GM19240 (cell line): Measurements from ENCODE around the gene RPS6KA5.
A peak's percentile ranks its signal among the peaks of the same experiment; 100 is the strongest.
"Not testable (repeated sequence)": the region's sequence is repeated elsewhere in the genome, so short reads cannot be mapped to it uniquely, and the experiment has no call there.

Source experiments
- DNase-seq: peaks from one replicate; pipeline ENCODE4 v3.0.0; 2011; ENCODE audit warnings: low spot score; ENCODE audit not compliant: insufficient read length

RPS6KA5 gene

GRCh38 chr14:91060351-91061055, at the start of gene RPS6KA5:
Gene RPS6KA5, minus strand, starts transcription at chr14:91060641. Its CDS starts 207 bp downstream, at chr14:91060434.
- peak; percentile 90 for DNase-seq

DNA sequence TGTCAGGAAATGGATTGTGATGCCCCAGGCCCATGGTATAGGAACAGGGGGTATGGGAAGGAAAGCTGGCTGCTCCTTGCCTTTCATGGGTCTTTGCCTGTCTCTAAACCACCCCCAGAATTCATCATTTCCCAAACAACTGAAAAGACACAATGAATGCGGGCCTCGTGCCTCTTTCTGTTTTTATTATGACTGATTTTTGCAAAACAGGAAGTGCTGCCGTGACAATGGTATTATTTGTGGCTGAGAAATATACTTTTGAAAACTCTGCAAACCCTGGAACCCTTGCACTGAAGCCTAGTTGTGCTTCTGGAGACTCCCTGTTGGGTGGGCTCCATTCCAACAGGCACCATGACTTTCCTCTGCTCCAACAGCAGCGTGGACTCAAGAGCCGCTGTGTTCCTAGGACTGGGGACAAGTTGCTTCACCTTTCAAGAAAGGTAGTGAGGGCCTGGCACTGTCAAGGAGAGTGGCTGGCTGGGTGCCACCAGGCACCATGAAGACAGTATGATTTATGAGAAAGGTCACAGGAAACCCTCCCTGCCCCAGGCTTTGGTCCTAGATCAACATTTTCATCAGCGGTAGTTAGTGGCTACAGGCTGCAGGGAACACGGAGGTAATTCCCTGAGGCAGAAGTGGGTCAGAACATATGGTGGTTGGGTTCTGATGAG, 48.6 kb upstream of the RPS6KA5 start:
- no peak for DNase-seq

- no peak for DNase-seq
These were observed 42.7 kb upstream of the RPS6KA5 start for GRCh38 chr14:91103116-91103515.

GRCh38 chr14:91100102-91100501, 39.7 kb upstream of the RPS6KA5 start:
- no peak for DNase-seq

DNA sequence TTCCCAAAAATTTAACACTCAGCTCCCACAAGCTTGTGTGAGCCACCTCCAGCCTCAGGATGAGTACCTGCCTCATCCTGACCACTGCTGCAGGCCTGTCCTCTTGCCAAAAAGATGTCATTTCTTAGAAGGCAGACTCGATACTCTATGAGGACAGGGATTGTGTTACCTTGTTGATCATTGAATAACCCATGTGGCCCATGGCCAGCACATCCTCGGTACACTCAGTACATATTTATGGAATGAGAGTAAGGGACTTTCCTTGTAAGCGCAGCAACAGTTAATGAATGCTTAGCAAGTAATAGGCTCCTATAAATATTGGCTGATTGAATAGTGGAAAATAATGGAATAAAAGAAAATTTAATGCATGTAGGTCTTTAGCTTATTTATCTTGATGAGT, 38.1 kb upstream of the RPS6KA5 start:
- DNase-seq = no peak

DNA sequence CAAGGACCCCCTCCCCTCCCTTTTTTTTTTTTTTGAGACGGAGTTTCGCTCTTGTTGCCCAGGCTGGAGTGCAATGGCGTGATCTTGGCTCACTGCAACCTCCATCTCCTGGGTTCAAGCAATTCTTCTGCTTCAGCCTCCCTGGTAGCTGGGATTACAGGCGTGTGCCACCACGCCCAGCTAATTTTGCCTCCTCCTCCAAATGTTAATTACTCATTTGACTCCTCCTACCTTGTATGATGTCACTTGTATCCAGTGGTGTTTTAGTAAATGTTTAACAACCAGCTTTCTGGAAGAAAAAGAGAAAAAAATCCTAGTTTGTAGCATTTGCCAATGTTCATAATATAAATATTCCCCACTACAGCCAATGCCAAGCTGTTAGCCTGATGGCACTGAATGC, 37.2 kb upstream of the RPS6KA5 start:
- DNase-seq = not testable (repeated sequence)

DNA sequence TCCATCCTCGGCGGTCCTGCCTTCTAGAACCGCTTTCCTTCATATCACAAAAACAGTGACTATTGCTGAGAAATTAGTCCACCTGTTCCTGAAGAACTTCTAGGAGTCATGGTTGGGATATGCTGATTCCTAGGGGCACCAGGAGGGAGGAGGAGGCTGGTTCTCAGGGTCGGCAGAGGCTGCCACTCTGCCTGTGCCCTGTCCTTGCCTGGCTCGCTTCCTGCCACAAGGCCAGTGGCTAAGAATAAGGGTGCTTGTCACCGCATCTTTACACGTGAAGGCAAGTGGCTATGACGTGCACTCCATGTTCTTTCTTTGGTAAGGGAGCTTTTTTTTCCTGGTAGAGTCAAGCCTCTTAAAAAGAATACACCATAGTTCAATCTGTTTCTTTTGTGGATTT, 34.7 kb upstream of the RPS6KA5 start:
- DNase-seq = no peak

- no peak for DNase-seq
These were observed 34.3 kb upstream of the RPS6KA5 start for GRCh38 chr14:91094772-91095171.

- not testable (repeated sequence) for DNase-seq
These were observed 33.5 kb upstream of the RPS6KA5 start for GRCh38 chr14:91093743-91094472.

- DNase-seq = no peak
These were observed 31.6 kb upstream of the RPS6KA5 start for GRCh38 chr14:91092073-91092472.

- DNase-seq = no peak
These were observed 30.3 kb upstream of the RPS6KA5 start for GRCh38 chr14:91090743-91091142.

DNA sequence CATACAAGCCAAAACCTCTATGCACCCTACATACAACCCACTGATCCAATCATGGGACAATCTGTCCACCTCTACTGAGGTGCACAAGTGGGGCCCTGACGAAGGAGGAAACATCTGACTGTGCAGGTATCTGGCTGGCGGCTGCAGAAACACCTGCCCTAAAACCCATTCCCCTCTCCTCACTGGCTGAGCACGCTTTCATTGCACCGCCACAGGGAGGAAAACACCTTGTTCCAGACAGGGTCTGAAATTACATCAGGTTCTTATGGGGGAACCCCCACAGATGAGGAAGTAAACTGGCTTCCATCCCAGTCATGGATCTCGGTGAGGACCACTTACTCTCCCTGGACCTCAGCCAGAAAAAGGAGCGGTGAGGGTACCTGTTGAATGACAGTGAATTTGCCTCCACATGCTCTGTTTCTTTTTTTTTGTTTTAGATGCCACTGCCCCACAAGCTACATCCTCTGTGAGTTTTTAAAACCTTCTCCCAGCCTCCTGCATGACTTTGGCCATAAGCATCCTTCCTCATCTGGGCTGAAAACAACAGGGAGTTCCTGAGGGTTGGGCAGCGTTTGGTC, 29.6 kb upstream of the RPS6KA5 start:
- no peak for DNase-seq

DNA sequence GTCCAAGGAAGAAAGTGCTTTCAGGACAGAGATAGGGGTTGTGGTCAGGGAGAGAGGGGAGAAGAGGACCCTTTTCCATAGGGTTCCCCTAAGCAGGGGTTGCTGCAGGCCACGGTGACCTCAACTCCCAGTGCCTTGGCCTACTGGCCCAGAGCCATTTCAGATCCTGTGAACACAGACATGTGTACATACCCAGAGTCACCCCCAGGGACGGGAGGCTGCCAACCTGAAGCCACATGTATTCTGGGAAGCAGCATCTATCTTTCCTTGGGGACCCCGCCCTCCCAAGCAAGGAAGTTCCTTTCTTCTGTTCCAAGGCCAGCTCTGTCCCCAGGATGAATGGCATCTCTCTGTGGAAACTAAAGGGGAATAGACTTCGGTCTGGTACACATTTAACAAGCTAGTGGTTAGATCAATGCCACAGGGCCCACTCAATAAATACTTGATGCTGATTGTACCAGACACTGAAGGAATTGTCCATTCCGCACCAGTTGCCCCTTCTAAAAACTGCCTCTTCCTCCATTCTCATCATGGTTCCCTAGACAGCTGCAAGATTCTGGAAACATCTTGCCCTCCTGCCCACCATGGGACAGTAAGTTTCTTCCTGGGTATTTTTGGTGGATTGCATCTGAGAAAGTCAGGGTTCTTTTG, 28.3 kb upstream of the RPS6KA5 start:
- DNase-seq = no peak

- DNase-seq = not testable (repeated sequence)
These were observed 27.0 kb upstream of the RPS6KA5 start for GRCh38 chr14:91087470-91087869.

DNA sequence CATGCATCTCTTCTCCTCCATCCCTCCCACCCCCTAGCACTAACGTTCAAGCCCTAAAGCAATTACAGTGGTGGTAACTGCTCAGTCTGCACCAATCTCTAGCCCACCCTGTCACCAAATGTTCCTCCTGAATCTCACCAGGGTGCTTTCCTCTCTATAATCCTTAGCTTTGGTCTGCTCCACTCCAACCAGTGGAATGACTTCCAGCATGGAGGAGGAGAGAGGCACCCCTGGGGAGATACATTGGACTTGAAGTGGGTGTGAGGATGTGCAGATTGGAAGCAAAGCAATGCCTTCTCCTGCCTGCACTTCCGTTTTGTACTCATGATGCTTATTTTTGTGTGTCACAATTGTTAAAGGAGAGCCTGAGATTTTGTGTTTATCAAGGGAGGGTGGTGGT, 24.1 kb upstream of the RPS6KA5 start:
- no peak for DNase-seq

GRCh38 chr14:91082282-91082681, 21.8 kb upstream of the RPS6KA5 start:
- DNase-seq = no peak

- DNase-seq = no peak
These were observed 19.6 kb upstream of the RPS6KA5 start for GRCh38 chr14:91080071-91080470.

GRCh38 chr14:91078095-91078737, 17.8 kb upstream of the RPS6KA5 start:
- no peak for DNase-seq

GRCh38 chr14:91075553-91075952, 15.1 kb upstream of the RPS6KA5 start:
- DNase-seq = no peak

GRCh38 chr14:91070572-91070971, 10.1 kb upstream of the RPS6KA5 start:
- DNase-seq = no peak

DNA sequence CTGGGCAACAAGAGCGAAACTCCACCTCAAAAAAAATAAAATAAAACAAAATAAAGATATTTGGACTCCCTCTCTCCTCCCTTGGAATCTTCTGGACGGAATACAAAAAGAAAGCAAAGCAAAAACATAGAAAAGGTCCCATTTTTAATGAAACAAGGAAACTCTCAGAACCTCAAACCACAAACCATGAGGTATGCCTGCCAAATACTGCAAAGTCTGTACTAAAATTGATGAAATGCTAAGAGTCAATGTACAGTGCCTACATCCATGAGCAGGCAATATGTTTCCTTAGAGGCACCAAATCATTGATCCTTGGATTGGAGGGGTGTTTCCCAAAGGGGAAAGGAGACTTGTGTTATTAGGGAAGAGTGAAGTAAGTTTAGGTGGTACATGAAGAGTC, 8.2 kb upstream of the RPS6KA5 start:
- DNase-seq = no peak
